SK-N-MC (cell line): ENCODE measurements around the gene PLD5.

Experiments
- EZH2 ChIP-seq: fragments of 200-600 bp; sonication (generic); IDR thresholded peaks from one replicate; pipeline ENCODE4 v1.6.1; 2017; ENCODE audit warnings: antibody characterized with exemption
- POLR2AphosphoS5 ChIP-seq: IDR thresholded peaks from 2 replicates; pipeline ENCODE4 v1.6.1; 2012; ENCODE audit warnings: mild to moderate bottlenecking, low read depth, low read length, borderline replicate concordance

DNA sequence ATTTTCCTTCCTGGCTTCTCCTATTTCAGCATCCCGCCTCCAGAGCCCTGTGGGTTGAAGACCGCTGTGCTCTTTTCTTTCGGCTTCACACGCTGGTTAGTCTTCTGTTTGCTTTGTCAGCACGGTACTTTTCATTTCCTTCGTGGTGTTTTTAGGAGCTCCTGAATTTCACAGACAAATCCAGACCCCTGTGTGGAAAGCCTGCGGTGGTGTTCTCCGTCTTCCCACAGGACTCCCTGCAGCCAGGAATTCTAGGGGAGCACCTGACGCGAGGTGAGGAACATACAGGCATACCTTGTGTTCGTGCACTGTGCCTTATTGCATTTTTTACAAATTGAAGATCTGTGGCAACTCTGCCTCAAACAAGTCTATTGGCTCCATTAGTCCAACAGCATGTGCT is 315.4 kb downstream of the PLD5 start:
- no peak for TF ChIP-seq EZH2
- no peak for TF ChIP-seq POLR2AphosphoS5
